Body of pancreas (tissue), 4 donors: Measurements from ENCODE around the gene MRE11. TPM values are rescaled to one million over a fixed set of nuclear protein-coding genes. Genes with fewer than 3 reads are reported as not detected.

Experiments used
- ATAC-seq: fragments of 150-250 bp; one replicate; pipeline ENCODE4 v1.9.1; 2016
- DNase-seq, 4 donors: peaks; one replicate each; pipeline ENCODE4 v3.0.0-alpha.2; 2019
- H3K27ac ChIP-seq, 4 donors: fragments of 200-600 bp; sonication (generic); 1 replicate in 3 of 4; 2 replicates in 1 of 4; pipeline versions ENCODE4 v1.5.1 to v1.6.1; 2016 to 2019; ENCODE audit warnings: mild to moderate bottlenecking in 1 of 4, mixed read lengths in 1 of 4, moderate library complexity in 1 of 4
- H3K27me3 ChIP-seq, 2 donors: fragments of 200-600 bp; sonication (generic); one replicate each; pipeline ENCODE4 v1.6.0; 2016; ENCODE audit warnings: mild to moderate bottlenecking in 1 of 2
- H3K36me3 ChIP-seq, 2 donors: fragments of 200-600 bp; sonication (generic); replicated peaks in 1 of 2; 2 replicates each; pipeline ENCODE4 v1.5.1; 2016; ENCODE audit warnings: low read depth in 2 of 2; ENCODE audit not compliant: insufficient read depth in 1 of 2
- H3K4me1 ChIP-seq: fragments of 200-600 bp; sonication (generic); one replicate; pipeline ENCODE4 v1.6.0; 2016
- H3K4me3 ChIP-seq, 2 donors: fragments of 200-600 bp; sonication (generic); 1 replicate in 1 of 2; 2 replicates in 1 of 2; pipeline ENCODE4 v1.5.1; 2016 to 2019
- H3K9me3 ChIP-seq, 3 donors: fragments of 200-600 bp; sonication (generic); 1 replicate in 2 of 3; 2 replicates in 1 of 3; pipeline ENCODE4 v1.5.1; 2016
- POLR2A ChIP-seq, 3 donors: fragments of 450-650 bp; IDR thresholded peaks; one replicate each; pipeline ENCODE4 v1.6.1; 2016; ENCODE audit warnings: antibody characterized with exemption in 3 of 3, mild to moderate bottlenecking in 2 of 3
- WGBS, 2 donors: methylation state at CpG; one replicate each; pipeline ENCODE4 v1.1.5; 2017; 5-methylcytosine and 5-hydroxymethylcytosine counted together
- intact Hi-C: fragments of 100-400 bp; cut with DNase I; formaldehyde crosslinking; loops from one replicate; pipeline ENCODE4 v1.15.1; 2023
- total RNA-seq, 2 donors: library from RNA; depleted of rRNA; stranded (reverse); fragments of >200 nt; gene quantifications; one replicate each; pipeline ENCODE4 v1.1.0, GENCODE V29; 2016
- TF ChIP-seq, protein P1 (sequence below), 7 experiments: fragments of 450-650 bp in 4 of 7; fragments of 200-600 bp in 3 of 7; sonication (generic) in 3 of 7; IDR thresholded peaks; one replicate each; pipeline ENCODE4 v1.5.1; 2016 to 2019; ENCODE audit warnings: antibody characterized with exemption in 7 of 7

Gene MRE11
- total RNA-seq, 2 donors from 2014 or later = 9.2 to 18.9 TPM

DNA sequence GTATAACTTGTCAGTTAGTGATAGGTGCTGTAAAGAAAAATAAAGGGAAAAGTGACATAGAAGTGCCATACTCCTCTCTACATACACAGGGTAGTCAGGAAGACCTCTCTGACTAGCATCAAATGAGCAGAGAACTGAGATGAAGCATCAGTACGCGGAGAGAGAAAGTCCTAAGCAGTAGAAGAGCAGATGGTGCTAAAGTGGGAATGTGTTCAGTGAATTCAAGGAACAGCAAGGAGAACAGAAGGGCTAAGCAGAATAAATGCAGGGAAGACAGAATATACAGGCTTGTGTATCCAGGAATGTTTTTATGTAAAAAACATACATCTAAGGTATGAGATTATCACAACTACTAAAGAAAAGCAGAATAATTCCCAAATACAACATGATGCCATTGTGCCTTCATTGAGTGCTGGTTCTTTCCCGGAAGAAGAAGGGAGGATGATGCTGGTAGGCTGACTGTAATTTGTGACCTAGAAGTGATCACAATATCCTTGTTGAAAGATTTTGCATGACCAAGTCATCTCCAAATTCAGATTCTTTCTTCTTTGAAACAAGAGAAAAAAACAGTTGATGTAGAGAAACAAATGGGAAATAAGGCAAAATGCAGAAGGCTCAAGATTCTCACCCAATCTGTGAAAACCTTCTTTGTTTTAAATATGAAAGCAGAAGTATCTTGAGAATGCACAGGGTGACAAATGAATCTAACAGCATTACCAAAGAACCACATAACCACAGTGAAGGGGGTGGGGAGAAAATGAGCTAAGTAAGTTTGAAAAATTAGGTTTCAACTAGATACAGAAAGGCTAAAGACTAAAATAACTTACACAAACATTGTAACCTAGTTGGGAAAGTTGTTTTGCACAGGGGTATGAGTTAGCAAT, 20.5 kb downstream of the MRE11 start:
- H3K4me1 ChIP-seq = peaks cover 12% of the 10 kb centered on the region
- H3K9me3 ChIP-seq = no peaks in the 10 kb centered on the region
- no peaks in the 10 kb centered on the region for H3K27me3 ChIP-seq
- H3K36me3 ChIP-seq = peaks cover 0 to 1% of the 10 kb centered on the region in 2 donors
- intact Hi-C loops = no loop called here
- no peak for DNase-seq
- H3K4me3 ChIP-seq = no peak overlapping the region
- TF ChIP-seq, protein P1, sequence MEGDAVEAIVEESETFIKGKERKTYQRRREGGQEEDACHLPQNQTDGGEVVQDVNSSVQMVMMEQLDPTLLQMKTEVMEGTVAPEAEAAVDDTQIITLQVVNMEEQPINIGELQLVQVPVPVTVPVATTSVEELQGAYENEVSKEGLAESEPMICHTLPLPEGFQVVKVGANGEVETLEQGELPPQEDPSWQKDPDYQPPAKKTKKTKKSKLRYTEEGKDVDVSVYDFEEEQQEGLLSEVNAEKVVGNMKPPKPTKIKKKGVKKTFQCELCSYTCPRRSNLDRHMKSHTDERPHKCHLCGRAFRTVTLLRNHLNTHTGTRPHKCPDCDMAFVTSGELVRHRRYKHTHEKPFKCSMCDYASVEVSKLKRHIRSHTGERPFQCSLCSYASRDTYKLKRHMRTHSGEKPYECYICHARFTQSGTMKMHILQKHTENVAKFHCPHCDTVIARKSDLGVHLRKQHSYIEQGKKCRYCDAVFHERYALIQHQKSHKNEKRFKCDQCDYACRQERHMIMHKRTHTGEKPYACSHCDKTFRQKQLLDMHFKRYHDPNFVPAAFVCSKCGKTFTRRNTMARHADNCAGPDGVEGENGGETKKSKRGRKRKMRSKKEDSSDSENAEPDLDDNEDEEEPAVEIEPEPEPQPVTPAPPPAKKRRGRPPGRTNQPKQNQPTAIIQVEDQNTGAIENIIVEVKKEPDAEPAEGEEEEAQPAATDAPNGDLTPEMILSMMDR (IDR thresholded peaks at IDR 0.05) = no peak
- no peak for TF ChIP-seq POLR2A (IDR thresholded peaks at IDR 0.05)
- H3K27ac ChIP-seq = no peak overlapping the region
- no peak for ATAC-seq
- 97% methylated on average over 3 of the region's 3 CpGs for WGBS, 2 donors

DNA sequence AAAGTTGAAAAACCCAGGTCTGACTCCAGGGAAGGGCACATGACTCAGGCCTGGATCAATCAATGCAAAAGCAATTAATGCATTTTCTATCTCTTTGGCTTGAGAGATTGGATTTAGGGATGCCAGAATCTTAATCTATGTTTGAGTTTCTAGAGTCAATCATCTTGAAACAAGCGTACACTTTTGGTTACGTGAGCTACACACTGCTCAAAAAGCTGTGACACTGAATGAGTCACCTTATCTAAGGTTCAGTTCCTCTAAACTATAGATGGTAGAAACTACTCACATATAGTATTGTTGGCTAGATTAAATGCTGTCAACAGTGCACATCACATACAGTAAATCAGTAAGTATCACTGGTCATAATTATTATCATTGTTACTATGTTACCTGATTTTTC, 24.2 kb downstream of the MRE11 start:
- Histone ChIP-seq H3K36me3 (peaks cover 0 to 1% of the 10 kb centered on the region in 2 donors), H3K9me3 (no peaks in the 10 kb centered on the region), H3K27me3 (no peaks in the 10 kb centered on the region), H3K4me3 (no peak overlapping the region), H3K4me1 (peaks cover 15% of the 10 kb centered on the region), H3K27ac (no peak overlapping the region)
- intact Hi-C loops = no loop called here
- ATAC-seq (no peak), DNase-seq (no peak)
- TF ChIP-seq POLR2A (IDR thresholded peaks at IDR 0.05) = no peak
- TF ChIP-seq, protein P1 (IDR thresholded peaks at IDR 0.05) = no peak
- 27 to 52% methylated on average over 2 of the region's 2 CpGs for WGBS, 2 donors

DNA sequence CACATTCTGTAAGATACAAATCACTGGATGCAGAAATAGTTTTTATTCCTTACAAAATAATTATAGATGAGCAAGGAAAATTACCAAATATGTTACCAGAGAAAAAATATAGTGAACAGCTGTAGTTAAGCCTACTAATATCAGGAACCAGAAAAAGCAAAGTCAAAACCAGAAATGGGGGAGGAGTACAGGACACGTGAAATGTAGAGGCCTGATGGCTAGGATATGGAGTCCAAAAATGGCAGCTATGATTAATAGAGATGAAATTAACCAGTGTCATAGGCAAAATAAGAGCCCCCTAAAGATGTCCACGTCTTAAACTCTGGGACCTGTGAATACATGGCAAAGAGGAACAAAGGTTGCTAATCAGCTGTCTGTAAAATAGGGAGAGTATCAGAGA, 34.1 kb downstream of the MRE11 start:
- ATAC-seq = no peak
- Histone ChIP-seq H3K9me3 (no peaks in the 10 kb centered on the region), H3K4me1 (no peaks in the 10 kb centered on the region), H3K27me3 (no peaks in the 10 kb centered on the region), H3K27ac (no peak overlapping the region), H3K36me3 (peaks cover 0 to 8% of the 10 kb centered on the region in 2 donors), H3K4me3 (no peak overlapping the region)
- intact Hi-C loops = no loop called here
- no peak for TF ChIP-seq POLR2A (IDR thresholded peaks at IDR 0.05)
- TF ChIP-seq, protein P1 (IDR thresholded peaks at IDR 0.05) = no peak
- DNase-seq = no peak
- WGBS, 2 donors = 91% methylated on average over 2 of the region's 2 CpGs

DNA sequence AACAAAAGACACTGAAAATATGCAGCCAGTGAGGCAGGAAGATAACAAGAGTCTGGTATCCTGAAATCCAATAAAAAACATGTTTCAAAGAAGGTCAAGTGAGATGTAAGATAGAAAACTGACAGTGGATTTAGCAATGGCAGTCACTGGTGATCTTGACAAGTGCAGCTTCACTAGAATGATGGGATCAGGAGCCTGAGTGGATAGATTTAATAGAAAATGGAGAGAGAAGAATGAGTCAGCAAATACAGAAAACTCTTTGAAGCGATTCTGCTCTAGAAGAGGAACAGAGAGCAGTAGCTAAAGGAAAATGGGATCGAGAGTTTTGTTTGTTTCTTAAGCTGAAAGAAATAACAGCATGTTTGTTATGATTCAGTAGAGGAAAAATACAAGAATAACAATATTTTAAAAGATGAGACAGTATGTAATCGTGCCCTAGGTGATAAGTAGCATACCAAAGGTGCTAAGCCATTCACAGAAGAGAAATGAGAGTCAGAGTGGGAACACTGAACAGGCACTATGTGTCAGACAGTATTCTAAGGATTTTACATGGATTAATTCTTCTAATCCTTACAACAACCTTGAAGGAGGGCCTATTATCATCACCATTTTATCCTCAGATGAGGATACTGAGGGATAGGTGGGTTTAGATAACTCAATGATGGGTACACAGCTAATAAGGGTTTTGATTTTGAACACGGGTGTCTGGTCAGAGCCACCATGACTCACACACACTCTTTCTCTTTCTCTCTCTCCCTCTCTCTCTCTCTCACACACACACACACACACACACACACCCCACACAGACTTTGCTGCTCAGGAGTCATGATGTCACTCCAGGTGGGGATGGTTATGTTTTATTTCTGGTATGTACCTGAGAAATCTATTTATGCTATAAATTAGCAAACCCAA, 36.3 kb downstream of the MRE11 start:
- TF ChIP-seq, protein P1 (IDR thresholded peaks at IDR 0.05) = no peak
- no peak for TF ChIP-seq POLR2A (IDR thresholded peaks at IDR 0.05)
- intact Hi-C loops = no loop called here
- Histone ChIP-seq H3K27me3 (no peaks in the 10 kb centered on the region), H3K9me3 (no peaks in the 10 kb centered on the region), H3K4me1 (no peaks in the 10 kb centered on the region), H3K4me3 (no peak overlapping the region), H3K36me3 (peaks cover 0 to 8% of the 10 kb centered on the region in 2 donors), H3K27ac (no peak overlapping the region)
- DNase-seq = no peak
- no peak for ATAC-seq
- 82 to 84% methylated on average over 4 of the region's 4 CpGs for WGBS, 2 donors
